ENCODE data around the gene PPM1G.

The PPM1G gene

DNA sequence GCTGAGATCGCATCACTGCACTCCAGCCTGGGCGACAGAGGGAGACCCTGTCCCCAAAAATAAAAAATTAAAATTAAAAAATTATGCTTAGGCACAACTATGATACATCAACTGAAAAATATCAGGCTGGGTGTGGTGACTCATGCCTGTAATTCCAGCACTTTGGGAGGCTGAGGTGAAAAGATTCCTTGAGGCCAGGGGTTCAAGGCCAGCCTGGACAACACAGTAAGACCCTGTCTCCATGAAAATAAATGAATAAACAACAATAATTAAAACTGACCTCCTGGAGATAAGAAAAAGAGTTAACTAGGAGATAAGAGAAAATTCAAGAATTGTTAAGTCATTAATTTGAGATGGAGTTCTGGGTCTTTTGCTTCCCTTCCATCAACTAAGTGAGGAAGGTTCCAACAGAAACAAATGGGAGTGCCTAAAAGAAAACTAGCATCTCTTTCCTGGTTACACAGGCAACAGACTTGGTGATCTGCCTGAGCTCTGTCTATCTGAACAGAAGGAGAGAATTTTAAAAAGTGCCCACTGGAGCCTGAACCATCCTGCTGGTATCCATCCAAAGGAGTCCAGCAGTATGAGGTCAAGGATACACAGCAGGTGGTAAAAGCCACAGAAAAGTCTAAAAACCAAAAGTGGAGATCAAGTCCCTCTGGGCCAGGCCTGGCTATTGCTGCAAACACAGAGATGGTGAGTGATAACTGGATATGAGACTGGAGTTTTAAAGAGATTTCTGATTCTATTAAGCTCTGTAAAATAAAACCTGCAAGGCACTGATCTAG lies 8.8 kb downstream of the PPM1G start:
- no peak overlapping the region for H3K4me2 ChIP-seq (ENCODE audit: low read length)
- H3K79me2 ChIP-seq (ENCODE audit: low read length), result peaks cover 100% of the 10 kb centered on the region
- no peaks in the 10 kb centered on the region for H3K9me3 ChIP-seq (ENCODE audit: insufficient read depth, low read length)
- H3K36me3 ChIP-seq (replicated peaks; ENCODE audit: low read depth, low read length), result peaks cover 22% of the 10 kb centered on the region
- H3K27me3 ChIP-seq (ENCODE audit: low read depth, low read length), result no peaks in the 10 kb centered on the region
- TF ChIP-seq, protein P1, sequence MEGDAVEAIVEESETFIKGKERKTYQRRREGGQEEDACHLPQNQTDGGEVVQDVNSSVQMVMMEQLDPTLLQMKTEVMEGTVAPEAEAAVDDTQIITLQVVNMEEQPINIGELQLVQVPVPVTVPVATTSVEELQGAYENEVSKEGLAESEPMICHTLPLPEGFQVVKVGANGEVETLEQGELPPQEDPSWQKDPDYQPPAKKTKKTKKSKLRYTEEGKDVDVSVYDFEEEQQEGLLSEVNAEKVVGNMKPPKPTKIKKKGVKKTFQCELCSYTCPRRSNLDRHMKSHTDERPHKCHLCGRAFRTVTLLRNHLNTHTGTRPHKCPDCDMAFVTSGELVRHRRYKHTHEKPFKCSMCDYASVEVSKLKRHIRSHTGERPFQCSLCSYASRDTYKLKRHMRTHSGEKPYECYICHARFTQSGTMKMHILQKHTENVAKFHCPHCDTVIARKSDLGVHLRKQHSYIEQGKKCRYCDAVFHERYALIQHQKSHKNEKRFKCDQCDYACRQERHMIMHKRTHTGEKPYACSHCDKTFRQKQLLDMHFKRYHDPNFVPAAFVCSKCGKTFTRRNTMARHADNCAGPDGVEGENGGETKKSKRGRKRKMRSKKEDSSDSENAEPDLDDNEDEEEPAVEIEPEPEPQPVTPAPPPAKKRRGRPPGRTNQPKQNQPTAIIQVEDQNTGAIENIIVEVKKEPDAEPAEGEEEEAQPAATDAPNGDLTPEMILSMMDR (IDR thresholded peaks at IDR 0.05; ENCODE audit: low read depth, low read length), result no peak
- no peak for TF ChIP-seq EZH2phosphoT487 (IDR thresholded peaks at IDR 0.05; ENCODE audit: low read depth)
- H2AFZ ChIP-seq (ENCODE audit: low read depth, low read length), result no peak overlapping the region
- H3K9ac ChIP-seq (ENCODE audit: low read length), result no peak overlapping the region
- no peaks in the 10 kb centered on the region for H3K4me1 ChIP-seq (ENCODE audit: low read length)
- no peak overlapping the region for H3K4me3 ChIP-seq (ENCODE audit: low read length)
- peaks cover 67% of the 10 kb centered on the region for H4K20me1 ChIP-seq (ENCODE audit: insufficient read depth, low read length)
- H3K27ac ChIP-seq (ENCODE audit: low read length), result no peak overlapping the region

DNA sequence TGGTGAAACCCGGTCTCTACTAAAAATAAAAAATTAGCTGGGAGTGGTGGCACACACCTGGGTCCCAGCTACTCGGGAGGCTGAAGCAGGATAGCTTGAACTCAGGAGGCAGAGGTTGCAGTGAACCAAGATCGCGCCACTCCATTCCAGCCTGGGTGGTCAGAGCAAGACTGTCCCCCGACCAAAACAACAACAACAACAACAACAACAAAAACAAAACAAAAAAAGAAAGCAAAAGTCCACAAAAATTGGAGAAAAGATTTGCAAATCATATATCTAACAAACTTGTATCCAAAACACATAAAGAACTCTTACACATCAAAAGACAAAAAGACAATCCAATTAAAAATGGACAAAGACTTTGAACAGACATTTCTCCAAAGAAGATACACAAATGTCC lies 10.4 kb downstream of the PPM1G start:
- Histone ChIP-seq H3K79me2 (ENCODE audit: low read length) (peaks cover 100% of the 10 kb centered on the region), H3K4me3 (ENCODE audit: low read length) (no peak overlapping the region), H2AFZ (ENCODE audit: low read depth, low read length) (no peak overlapping the region), H3K36me3 (replicated peaks; ENCODE audit: low read depth, low read length) (peaks cover 15% of the 10 kb centered on the region), H3K4me1 (ENCODE audit: low read length) (no peaks in the 10 kb centered on the region), H3K9me3 (ENCODE audit: insufficient read depth, low read length) (no peaks in the 10 kb centered on the region), H4K20me1 (ENCODE audit: insufficient read depth, low read length) (peaks cover 64% of the 10 kb centered on the region), H3K27me3 (ENCODE audit: low read depth, low read length) (no peaks in the 10 kb centered on the region), H3K9ac (ENCODE audit: low read length) (no peak overlapping the region), H3K27ac (ENCODE audit: low read length) (no peak overlapping the region), H3K4me2 (ENCODE audit: low read length) (no peak overlapping the region)
- TF ChIP-seq, protein P1 (IDR thresholded peaks at IDR 0.05; ENCODE audit: low read depth, low read length), result no peak
- TF ChIP-seq EZH2phosphoT487 (IDR thresholded peaks at IDR 0.05; ENCODE audit: low read depth), result no peak

DNA sequence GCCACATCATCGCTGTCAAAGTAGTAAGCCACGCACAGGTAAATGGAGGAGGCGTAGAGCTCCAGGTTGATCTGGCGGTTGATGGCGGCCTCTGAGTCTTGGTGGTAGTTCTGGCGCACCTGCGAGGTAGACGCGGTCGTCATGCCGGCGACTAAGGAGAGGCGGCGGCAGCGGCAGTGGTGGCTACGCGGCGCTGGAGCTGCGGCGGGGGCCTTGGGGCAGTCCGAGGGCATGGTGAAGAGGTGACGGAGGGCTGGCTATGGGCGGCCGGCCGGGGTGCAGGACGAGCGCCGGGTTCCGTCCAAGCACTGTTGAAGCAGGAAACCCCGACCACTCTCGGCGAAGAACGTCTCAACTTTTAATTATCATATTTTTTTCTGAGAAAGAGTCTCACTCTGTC lies 16.2 kb downstream of the PPM1G start:
- Histone ChIP-seq H3K4me2 (ENCODE audit: low read length) (no peak overlapping the region), H3K27ac (ENCODE audit: low read length) (no peak overlapping the region), H3K4me3 (ENCODE audit: low read length) (no peak overlapping the region), H2AFZ (ENCODE audit: low read depth, low read length) (no peak overlapping the region), H3K36me3 (replicated peaks; ENCODE audit: low read depth, low read length) (peaks cover 11% of the 10 kb centered on the region), H3K4me1 (ENCODE audit: low read length) (no peaks in the 10 kb centered on the region), H3K9ac (ENCODE audit: low read length) (no peak overlapping the region), H3K27me3 (ENCODE audit: low read depth, low read length) (no peaks in the 10 kb centered on the region), H3K79me2 (ENCODE audit: low read length) (peaks cover 100% of the 10 kb centered on the region), H4K20me1 (ENCODE audit: insufficient read depth, low read length) (peaks cover 55% of the 10 kb centered on the region), H3K9me3 (ENCODE audit: insufficient read depth, low read length) (no peaks in the 10 kb centered on the region)
- TF ChIP-seq EZH2phosphoT487 (IDR thresholded peaks at IDR 0.05; ENCODE audit: low read depth), result no peak
- TF ChIP-seq, protein P1 (IDR thresholded peaks at IDR 0.05; ENCODE audit: low read depth, low read length), result no peak

DNA sequence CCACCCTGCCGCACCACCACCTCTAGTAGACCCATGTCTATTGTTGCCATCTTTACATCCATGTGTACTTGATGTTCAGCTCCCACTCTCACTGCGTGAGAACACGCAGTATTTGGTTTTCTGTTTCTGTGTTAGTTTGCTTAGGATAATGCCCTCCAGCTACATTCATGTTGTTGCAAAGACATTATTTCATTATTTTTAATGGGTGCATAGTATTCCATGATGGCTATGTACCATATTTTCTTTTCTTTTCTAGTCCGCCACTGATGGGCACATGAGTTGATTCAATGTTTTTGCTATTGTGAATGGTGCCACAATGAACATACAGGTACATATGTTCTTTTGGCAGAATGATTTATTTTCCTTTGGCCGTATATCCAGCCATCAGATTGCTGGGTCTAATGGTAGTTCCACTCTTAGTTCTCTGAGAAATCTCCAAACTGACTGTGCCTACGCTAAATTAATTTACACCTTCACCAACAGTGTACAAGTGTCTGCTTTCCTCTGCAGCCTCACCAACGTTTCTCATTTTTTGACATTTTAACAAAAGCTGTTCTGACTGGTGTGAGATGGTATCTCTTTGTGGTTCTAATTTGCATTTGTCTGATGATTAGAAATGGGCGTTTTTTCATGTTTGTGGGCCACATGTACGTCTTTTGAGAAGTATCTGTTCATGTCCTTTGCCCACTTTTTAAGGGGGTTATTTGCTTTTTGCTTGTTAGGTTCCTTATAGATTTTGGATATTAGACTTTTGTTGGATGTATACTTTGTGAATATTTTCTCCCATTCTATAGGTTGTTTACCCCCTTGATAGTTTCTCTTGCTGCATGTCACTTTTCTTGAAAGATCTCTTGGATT lies 18.3 kb downstream of the PPM1G start:
- no peak overlapping the region for H3K4me3 ChIP-seq (ENCODE audit: low read length)
- no peaks in the 10 kb centered on the region for H3K9me3 ChIP-seq (ENCODE audit: insufficient read depth, low read length)
- peaks cover 49% of the 10 kb centered on the region for H4K20me1 ChIP-seq (ENCODE audit: insufficient read depth, low read length)
- no peak overlapping the region for H2AFZ ChIP-seq (ENCODE audit: low read depth, low read length)
- no peaks in the 10 kb centered on the region for H3K27me3 ChIP-seq (ENCODE audit: low read depth, low read length)
- H3K4me2 ChIP-seq (ENCODE audit: low read length), result no peak overlapping the region
- peaks cover 18% of the 10 kb centered on the region for H3K36me3 ChIP-seq (replicated peaks; ENCODE audit: low read depth, low read length)
- no peaks in the 10 kb centered on the region for H3K4me1 ChIP-seq (ENCODE audit: low read length)
- H3K9ac ChIP-seq (ENCODE audit: low read length), result no peak overlapping the region
- peaks cover 94% of the 10 kb centered on the region for H3K79me2 ChIP-seq (ENCODE audit: low read length)
- TF ChIP-seq EZH2phosphoT487 (IDR thresholded peaks at IDR 0.05; ENCODE audit: low read depth), result no peak
- TF ChIP-seq, protein P1 (IDR thresholded peaks at IDR 0.05; ENCODE audit: low read depth, low read length), result no peak
- H3K27ac ChIP-seq (ENCODE audit: low read length), result no peak overlapping the region

All from OCI-LY3 (cell line).